Endothelial cell of umbilical vein (primary cell): Measurements from ENCODE around the gene CALN1. TPM values are rescaled to one million over a fixed set of nuclear protein-coding genes. Genes with fewer than 3 reads are reported as not detected.

Source experiments
- BruUV-seq: library from RNA; stranded (reverse); fragments of 400-500 nt; replicated peaks from 2 replicates; lab custom pipeline; 2021; lab: Mats Ljungman, UMichigan
- CTCF ChIA-PET: fragments of 300-600, 350-600 bp; sonication (Branson Sonifier 250); formaldehyde crosslinking; loops from one replicate; lab custom pipeline; 2021; ENCODE audit warnings: antibody characterized with exemption, inconsistent platforms; lab: Charles Lee
- POLR2A ChIA-PET: fragments of 300-600, 350-600 bp; sonication (Branson Sonifier 250); formaldehyde crosslinking; loops from one replicate; lab custom pipeline; 2021; ENCODE audit warnings: antibody characterized with exemption, inconsistent platforms; lab: Charles Lee
- DNase-seq: peaks from one replicate; pipeline ENCODE4 v3.0.0-alpha.2; 2011; ENCODE audit warnings: low read depth, low spot score
- FAIRE-seq: peaks from 2 replicates; lab custom pipeline; 2011; peaks lifted over from hg19 to GRCh38; lab: Jason Lieb, UNC
- H2AFZ ChIP-seq: 2 replicates; pipeline ENCODE4 v1.6.0; 2012; ENCODE audit warnings: low read depth, low read length, control low read depth, inconsistent platforms
- H3K27ac ChIP-seq: 2 replicates; pipeline ENCODE4 v1.5.1; 2011; ENCODE audit warnings: low read depth, mild to moderate bottlenecking, control low read depth, low read length, moderate library complexity; ENCODE audit not compliant: insufficient read depth
- H3K27me3 ChIP-seq, 2 experiments: 2 replicates each; pipeline versions ENCODE4 v1.6.0 to v1.6.1; 2011; ENCODE audit warnings: low read length in 2 of 2, mixed read lengths in 1 of 2; ENCODE audit not compliant: control insufficient read depth in 2 of 2, insufficient read depth in 2 of 2
- H3K36me3 ChIP-seq, 2 experiments: 2 replicates in 1 of 2; 3 replicates in 1 of 2; pipeline ENCODE4 v1.5.1; 2011; ENCODE audit warnings: low read length in 2 of 2, mild to moderate bottlenecking in 1 of 2, moderate library complexity in 1 of 2; ENCODE audit not compliant: control insufficient read depth in 2 of 2, insufficient read depth in 2 of 2; ENCODE audit errors: extremely low read depth in 1 of 2
- H3K4me1 ChIP-seq: 3 replicates; pipeline ENCODE4 v1.5.1; 2011; ENCODE audit warnings: mild to moderate bottlenecking, low read length; ENCODE audit not compliant: control insufficient read depth, insufficient read depth; ENCODE audit errors: extremely low read depth
- H3K4me2 ChIP-seq: 2 replicates; pipeline ENCODE4 v1.6.1; 2011; ENCODE audit warnings: low read length, control low read depth, mixed read lengths; ENCODE audit not compliant: insufficient read depth
- H3K4me3 ChIP-seq, 3 experiments: fragments of 200-600 bp in 1 of 3; sonication (generic), shearing (Covaris generic) in 1 of 3; replicated peaks in 1 of 3; 2 replicates each; pipeline ENCODE4 v1.5.1; 2011 to 2016; ENCODE audit warnings: control low read depth in 3 of 3, low read length in 3 of 3, mild to moderate bottlenecking in 2 of 3, inconsistent platforms in 1 of 3, low read depth in 1 of 3, moderate library complexity in 1 of 3; ENCODE audit not compliant: insufficient read depth in 1 of 3
- H3K79me2 ChIP-seq: 2 replicates; pipeline ENCODE4 v1.6.0; 2012; ENCODE audit warnings: low read length, inconsistent platforms; ENCODE audit not compliant: control insufficient read depth, insufficient read depth
- H3K9ac ChIP-seq: replicated peaks from 2 replicates; pipeline ENCODE3; 2011; ENCODE audit warnings: low read length, control low read depth; ENCODE audit not compliant: insufficient read depth; ENCODE audit errors: extremely low read depth
- H3K9me1 ChIP-seq: replicated peaks from 3 replicates; pipeline ENCODE4 v1.6.0; 2011; ENCODE audit warnings: mild to moderate bottlenecking, low read length; ENCODE audit not compliant: control insufficient read depth, insufficient read depth; ENCODE audit errors: extremely low read depth
- H3K9me3 ChIP-seq: replicated peaks from 2 replicates; pipeline ENCODE4 v1.5.1; 2012; ENCODE audit warnings: low read length, inconsistent platforms; ENCODE audit not compliant: control insufficient read depth, insufficient read depth
- H4K20me1 ChIP-seq: replicated peaks from 2 replicates; pipeline ENCODE3; 2011; ENCODE audit warnings: mild to moderate bottlenecking, low read length; ENCODE audit not compliant: control insufficient read depth, insufficient read depth; ENCODE audit errors: extremely low read depth
- CTCF ChIP-seq, 2 donors: IDR thresholded peaks; 1 replicate in 1 of 2; 2 replicates in 1 of 2; pipeline ENCODE4 v1.5.1; 2011; ENCODE audit warnings: low read length in 2 of 2, mild to moderate bottlenecking in 2 of 2, moderate library complexity in 2 of 2, control low read depth in 1 of 2, inconsistent platforms in 1 of 2, low read depth in 1 of 2; ENCODE audit not compliant: insufficient read depth in 1 of 2; ENCODE audit errors: extremely low read depth in 1 of 2
- EZH2 ChIP-seq: IDR thresholded peaks from 2 replicates; pipeline ENCODE4 v1.6.1; 2012; ENCODE audit warnings: borderline replicate concordance, low read depth, mild to moderate bottlenecking, moderate library complexity, low read length, inconsistent platforms; ENCODE audit not compliant: severe bottlenecking
- FOS ChIP-seq: IDR thresholded peaks from 2 replicates; pipeline ENCODE4 v1.6.1; 2011; ENCODE audit warnings: mild to moderate bottlenecking, low read length, moderate library complexity, borderline replicate concordance; ENCODE audit not compliant: insufficient read depth
- JUN ChIP-seq: IDR thresholded peaks from 2 replicates; pipeline ENCODE4 v1.6.1; 2011; ENCODE audit warnings: borderline replicate concordance, low read depth; ENCODE audit not compliant: insufficient read length, insufficient read depth
- MYC ChIP-seq: IDR thresholded peaks from one replicate; pipeline ENCODE4 v1.6.1; 2011; ENCODE audit warnings: mild to moderate bottlenecking, low read depth, low read length
- POLR2A ChIP-seq: IDR thresholded peaks from 2 replicates; pipeline ENCODE4 v1.6.1; 2012; ENCODE audit warnings: low read depth, mild to moderate bottlenecking, control low read depth, low read length
- dilution Hi-C: fragments of 300-500 bp; cut with MboI; formaldehyde crosslinking; loops from one replicate; pipeline ENCODE4 v1.15.0; 2019; ENCODE audit warnings: low sequenced_read_pairs; ENCODE audit not compliant: extremely low pct_ligation_motif_present
- intact Hi-C: fragments of 100-400 bp; cut with micrococcal nuclease; formaldehyde crosslinking; loops from one replicate; pipeline ENCODE4 v1.10.0; 2022
- polyA plus RNA-seq, 4 experiments: library from polyadenylated mRNA; depleted of rRNA in 3 of 4; stranded (reverse) in 3 of 4; unstranded in 1 of 4; fragments of >200 nt; gene quantifications; 2 replicates each; pipeline versions ENCODE4 v1.2.1 to v1.2.3, GENCODE V29; 2011 to 2012; ENCODE audit warnings: missing spikeins in 1 of 4
- total RNA-seq: library from RNA; stranded (reverse); gene quantifications from 2 replicates; pipeline ENCODE4 v1.2.3, GENCODE V29; 2021

The CALN1 gene
- total and polyA plus RNA-seq, 2 donors (not counting 3 experiments of a cell fraction or from before 2014, with no cell fraction given): not detected

- Histone ChIP-seq H3K4me3 (no peak overlapping the region), H3K79me2 (no peaks in the 10 kb centered on the region), H3K9ac (no peak overlapping the region), H3K36me3 (no peaks in the 10 kb centered on the region), H3K4me1 (no peaks in the 10 kb centered on the region), H3K9me3 (no peaks in the 10 kb centered on the region), H2AFZ (no peak overlapping the region), H4K20me1 (no peaks in the 10 kb centered on the region), H3K27me3 (peaks cover 2 to 9% of the 10 kb centered on the region in 2 experiments), H3K4me2 (no peak overlapping the region), H3K27ac (no peak overlapping the region), H3K9me1 (no peaks in the 10 kb centered on the region)
- ChIA-PET CTCF (no interaction called here), POLR2A (no interaction called here)
- DNase-seq (no peak), FAIRE-seq (no peak)
- intact Hi-C loops (no loop called here), dilution Hi-C loops (no loop called here)
- TF ChIP-seq POLR2A: no peak
- no peak for TF ChIP-seq JUN
- no peak for TF ChIP-seq MYC
- TF ChIP-seq CTCF (IDR thresholded peaks at IDR 0.05; ENCODE audit: extremely low read depth in 1 of 2, insufficient read depth in 1 of 2, low read depth in 1 of 2, low read length in 2 of 2): no peak
- TF ChIP-seq EZH2: no peak
- TF ChIP-seq FOS: no peak
- no TSS peak for BruUV-seq
Measured at GRCh38 chr7:72336382-72336631, 75.8 kb downstream of the CALN1 start.
